HG03064 (cell line): ENCODE data around the gene PHF12.

ENCODE experiments used
- ATAC-seq: cut with Tn5 transposase; IDR thresholded peaks from one replicate; pipeline ENCODE4 v1.9.1; 2021; ENCODE audit warnings: low read depth; ENCODE audit not compliant: unreplicated experiment

Gene PHF12

DNA sequence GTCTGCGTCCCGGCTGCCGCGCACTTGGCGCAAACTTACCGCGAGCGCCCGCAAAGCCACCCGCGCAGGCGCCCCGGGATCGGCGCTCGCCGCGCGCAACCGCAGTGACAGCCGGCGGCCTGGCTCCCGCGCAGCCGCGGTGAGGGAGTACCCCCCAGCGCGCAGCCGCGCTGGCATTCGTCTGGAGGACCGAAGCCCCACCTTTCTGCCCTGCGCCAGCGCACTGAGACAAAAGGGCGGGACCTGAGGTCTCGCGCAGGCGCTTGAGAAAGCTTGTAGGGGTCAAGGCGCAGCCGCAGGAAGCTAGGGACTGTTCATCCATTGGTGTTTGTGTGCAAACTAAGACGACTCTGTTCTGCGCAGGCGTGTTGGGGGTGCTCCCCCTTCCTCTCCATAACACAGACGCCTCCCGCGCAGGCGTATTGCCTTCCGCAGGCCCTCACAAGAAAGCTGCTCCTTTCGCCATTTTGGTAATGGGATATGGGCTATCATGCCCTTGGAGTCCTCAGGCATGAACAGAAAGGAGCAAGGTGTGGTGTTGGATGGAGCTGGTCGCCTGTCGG is at the start of gene PHF12:
PHF12 (minus strand) TSS at position 91 of the 563 bp plus-strand sequence. CDS start 558 bp downstream, outside the sequence.
- peak; percentile 42 for ATAC-seq

GRCh38 chr17:29000973-29001372 is 49.7 kb upstream of the PHF12 start:
- ATAC-seq = no peak

DNA sequence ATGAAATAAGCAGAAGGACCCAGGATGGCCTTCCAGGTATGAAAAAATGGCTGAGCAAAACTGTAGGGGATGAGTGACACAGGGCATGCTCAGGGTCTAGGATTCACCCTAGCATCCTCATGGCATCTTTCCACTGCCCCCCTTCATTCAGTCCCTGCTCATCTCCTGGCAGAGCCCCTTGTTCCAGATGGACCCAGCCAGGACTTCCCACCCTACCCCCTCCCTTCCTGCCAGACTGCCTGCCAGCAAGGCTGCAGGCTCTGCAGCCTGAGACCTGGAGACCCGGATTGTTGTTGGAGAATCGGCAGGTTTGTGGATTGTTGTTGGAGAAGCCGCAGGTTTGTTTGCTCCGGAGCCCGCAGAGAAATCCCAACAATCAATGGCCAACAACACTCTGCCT is 47.9 kb upstream of the PHF12 start:
- ATAC-seq = no peak

- no peak for ATAC-seq
Observed at GRCh38 chr17:28997806-28998205, 46.5 kb upstream of the PHF12 start.

DNA sequence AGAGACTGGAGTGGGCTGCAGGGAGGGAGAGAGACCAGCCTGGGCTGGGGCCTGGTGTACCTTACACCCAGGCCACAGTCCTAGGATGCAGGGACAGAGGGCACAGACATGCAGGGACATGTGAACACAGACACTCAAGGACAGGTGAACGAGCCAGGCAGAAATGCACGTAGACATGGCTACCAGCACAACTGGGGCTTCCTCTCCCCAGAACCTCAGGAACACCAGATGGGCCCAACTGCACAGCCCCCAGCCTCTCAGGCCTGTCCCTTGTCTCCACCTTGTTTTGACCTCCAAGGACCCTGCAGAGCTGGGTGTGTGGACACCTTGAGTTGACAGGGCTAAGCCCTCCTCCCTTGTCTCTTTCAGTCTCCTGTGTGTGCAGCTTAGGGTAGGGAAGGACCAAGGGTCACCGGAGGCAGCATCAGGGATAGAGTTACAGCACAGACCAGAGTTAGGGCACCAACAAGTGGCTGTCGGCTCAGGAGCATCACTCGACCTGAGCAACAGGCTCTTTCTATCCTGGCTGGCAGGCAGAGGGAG is 45.3 kb upstream of the PHF12 start:
- ATAC-seq = no peak

GRCh38 chr17:28993645-28994426 is 42.5 kb upstream of the PHF12 start:
- ATAC-seq = no peak

GRCh38 chr17:28992625-28993600 is 41.6 kb upstream of the PHF12 start:
- ATAC-seq = no peak

DNA sequence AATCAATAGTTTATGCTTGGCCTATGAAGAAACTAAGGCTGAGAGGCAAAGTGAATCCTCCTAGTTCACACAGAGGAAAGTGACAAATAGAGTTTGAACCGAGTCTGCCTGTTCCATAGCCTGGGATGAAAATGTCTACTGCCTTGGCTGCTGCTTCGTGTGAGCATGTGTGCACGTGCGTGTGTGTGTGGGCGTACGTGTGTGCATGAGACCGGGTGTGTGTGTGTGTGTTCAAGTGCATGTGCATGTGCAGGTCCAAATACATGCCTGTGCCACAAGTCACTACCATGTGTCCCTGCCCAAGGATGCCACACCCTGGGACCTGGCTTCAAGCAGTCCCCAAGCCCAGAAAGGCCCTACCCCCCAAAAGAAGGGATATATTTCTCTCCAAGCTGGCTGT is 40.9 kb upstream of the PHF12 start:
- ATAC-seq = no peak

DNA sequence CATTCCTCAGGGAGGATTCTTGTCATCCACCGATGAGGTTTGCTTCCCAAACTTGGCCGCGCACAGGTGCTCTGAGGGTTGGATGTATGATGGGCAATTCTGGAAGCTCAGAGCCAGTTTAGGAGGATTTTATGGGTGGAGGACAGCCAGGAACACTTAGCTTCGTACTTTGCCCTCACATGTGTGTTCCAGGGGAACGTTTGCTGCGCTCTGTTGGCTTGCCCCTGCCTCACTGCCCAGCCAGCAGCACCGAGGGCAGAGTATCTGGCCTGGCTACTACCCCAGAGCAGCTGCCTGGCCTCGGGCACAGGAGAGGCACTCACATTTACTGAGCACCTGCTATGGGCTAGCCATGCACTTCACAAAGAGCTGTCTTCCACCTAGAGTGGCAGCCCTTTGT is 40.5 kb upstream of the PHF12 start:
- ATAC-seq = no peak

GRCh38 chr17:28989028-28989427 is 37.7 kb upstream of the PHF12 start:
- no peak for ATAC-seq

DNA sequence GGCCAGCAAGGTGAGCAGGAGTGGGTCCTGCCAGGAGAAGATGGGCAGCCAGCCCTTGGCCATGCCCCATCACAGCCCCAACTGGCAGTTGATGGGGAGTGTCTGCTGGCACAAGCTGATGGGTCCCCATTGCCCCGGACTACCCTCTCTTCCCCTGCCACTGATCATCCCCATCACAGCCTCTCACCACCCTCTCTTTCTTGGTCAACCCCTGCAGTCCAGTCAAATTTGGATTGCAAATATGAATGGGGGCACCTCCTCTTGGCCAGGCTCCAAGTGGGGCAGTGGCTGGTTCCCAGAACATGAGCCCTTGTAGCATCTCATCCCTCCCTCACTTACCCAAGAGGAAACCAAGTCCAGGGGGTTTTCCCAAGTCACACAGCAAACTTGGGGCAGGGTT is 37.2 kb upstream of the PHF12 start:
- no peak for ATAC-seq

DNA sequence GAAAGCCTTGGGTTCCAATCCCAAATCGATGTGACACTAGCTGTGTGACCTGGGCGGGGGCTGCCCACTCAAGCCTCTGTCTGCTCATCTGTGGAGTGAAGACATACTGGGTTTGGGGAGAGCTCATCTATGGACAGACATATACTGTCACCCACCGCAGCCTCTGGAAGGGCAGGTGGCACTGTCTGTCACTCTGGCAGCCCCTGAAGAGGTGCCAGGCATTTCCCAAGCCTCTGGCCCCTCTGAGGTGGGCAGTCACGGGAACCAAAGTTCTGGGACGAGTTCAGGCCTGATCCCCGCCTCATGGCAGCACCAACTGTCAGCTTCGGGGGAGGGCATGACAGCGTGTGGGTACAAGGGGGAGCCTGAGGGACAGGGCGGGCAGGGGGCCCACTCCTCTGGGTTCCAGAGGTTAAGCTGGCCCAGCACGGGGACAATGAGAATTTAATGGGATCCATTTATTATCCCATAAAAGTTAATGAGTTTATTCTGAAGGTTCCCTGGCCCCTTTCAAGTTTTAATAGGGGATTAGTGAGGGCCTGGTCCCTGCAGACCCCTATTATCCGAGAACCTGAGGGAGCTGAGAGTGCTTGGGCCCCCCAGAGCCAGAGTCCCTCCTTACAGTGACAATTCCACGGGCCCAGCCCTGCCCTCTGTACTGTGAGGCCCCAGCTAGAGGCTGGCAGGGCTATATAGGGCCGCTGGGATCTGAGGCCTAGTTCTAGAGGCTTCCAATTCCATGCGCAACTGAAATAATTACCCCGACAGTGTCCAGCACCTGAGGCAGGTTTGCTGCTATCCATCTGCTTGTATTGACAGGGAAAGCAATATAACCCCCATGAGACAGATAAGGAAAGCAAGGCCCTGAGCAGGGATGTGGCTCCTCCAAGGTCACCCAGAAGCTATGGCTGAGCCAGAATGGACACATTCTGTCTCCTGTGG is 35.7 kb upstream of the PHF12 start:
- ATAC-seq = no peak

DNA sequence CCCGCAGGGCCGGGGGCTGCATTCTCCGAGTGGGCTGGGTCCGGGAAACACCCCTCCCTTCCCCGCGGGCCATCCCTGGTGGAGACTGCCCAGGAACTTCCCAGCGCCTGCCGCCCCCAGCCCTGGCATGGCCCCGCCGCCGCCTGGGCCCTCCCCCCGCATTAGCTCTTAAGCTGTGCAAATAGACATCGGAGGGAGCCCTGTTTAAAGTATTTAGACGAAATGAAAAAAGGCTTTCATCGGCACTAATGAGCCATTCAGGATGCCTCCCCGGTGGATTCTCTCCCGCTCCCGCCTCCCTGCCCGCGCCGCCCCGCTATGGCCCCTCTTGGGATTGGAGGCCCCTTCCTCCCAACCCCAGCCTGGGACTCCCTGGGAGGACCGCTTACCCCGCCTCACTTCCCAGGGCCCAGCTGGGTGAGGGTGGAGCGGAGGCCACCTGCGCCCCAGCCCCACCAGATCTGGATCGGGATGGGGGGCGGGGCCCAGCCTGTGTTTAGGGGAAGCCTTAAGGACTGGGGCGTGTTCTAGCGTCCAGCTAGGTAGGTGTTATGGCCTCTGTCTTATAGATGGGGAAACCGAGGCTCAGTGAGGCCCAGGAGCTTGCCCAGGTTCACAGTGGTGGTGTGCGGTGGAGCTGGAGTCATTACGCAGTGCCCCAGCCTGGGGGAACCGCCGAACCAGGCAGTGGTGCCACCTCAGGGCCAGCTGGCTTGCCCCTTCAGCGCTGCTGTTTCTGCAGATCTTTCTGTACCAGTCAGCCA is 34.8 kb upstream of the PHF12 start:
- no peak for ATAC-seq

DNA sequence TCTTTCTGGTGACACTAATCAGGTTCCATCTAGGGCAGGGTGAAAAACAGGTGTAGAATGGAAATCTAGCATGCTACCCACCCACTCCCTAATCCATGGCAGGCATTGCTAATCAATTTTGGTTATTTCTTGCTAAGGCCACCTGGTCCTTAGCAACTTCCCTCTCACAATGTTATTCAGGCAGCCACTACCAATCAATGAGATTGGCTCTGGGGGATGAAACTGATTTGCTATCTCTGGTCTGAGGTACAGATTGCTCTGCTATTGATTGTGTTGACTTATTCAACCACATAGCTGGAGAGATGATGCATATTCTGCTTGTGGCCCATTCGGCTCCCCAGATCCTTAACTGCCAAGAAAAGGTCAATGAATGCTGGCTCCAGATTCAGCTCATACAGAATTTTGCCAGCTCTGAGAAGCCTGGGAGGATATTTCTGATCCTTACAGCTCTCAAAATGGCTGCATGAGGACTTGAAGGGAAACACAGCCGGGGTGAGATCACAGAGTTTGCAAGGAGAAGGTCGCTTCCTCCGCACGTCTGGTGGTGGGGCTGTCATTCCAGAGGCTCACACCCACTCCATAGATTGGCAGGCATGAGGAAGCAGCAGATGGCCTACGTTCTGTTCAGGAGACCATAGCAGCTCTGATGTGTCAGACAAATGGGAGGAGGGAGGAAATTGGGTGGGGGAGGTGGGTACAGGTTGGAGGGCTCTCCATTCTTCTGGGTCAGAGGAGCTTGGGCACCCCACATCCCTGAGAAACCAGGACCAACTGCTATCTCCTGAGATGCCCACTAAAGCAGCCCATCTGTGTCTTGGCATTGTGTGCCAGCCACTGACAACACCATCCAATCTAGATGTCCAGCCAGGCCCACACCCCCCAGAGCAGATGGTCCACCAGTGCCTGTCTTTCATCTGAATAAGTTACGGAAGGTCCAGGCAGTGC is 32.2 kb upstream of the PHF12 start:
- ATAC-seq = no peak

GRCh38 chr17:28982131-28982793 is 30.9 kb upstream of the PHF12 start:
- no peak for ATAC-seq

DNA sequence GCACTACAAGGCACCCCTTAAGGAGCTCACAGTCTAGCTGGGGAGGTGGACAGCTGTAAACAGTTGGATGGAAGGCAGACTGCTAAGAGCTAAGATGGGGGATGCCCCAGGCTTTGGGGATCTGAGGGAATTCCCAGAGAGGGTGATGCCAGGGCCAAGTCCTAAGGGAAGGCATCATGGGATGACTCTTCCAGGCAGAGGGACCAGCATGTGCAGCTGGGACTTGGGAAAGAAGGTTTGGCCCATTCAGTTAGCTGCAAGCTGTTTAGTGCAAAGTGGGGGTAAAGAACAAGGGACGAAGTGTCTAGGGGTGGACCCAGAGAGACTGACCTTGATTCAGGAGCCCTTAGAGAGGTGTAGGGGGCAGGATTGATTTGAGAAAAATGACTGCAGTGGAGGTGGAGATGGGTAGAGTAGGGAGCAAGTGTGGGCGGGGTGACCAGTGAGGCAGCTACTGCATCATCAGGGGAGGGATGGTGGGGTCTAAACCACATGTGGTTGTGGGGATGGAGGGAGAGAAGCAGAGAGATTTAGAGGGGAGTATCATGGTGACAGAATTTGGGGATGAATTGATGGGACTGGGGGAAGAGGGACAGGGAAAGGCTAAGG is 27.1 kb upstream of the PHF12 start:
- ATAC-seq = no peak
